Skin epidermis (tissue), 12 donors: ENCODE data around the gene PPP3CA.
"Not testable (repeated sequence)": the region's sequence is repeated elsewhere in the genome, so short reads cannot be mapped to it uniquely, and the experiment has no call there.

Source experiments
- H3K27ac ChIP-seq, 21 experiments: fragments of 200-600 bp; sonication (generic) in 11 of 21; one replicate each; pipeline ENCODE4 v1.5.0; 2020; ENCODE audit warnings: mild to moderate bottlenecking in 3 of 21, inconsistent platforms in 2 of 21, moderate library complexity in 2 of 21
- H3K4me3 ChIP-seq, 7 experiments: fragments of 200-600 bp; sonication (generic) in 2 of 7; one replicate each; pipeline ENCODE4 v1.5.0; 2020; ENCODE audit warnings: inconsistent platforms in 2 of 7, mild to moderate bottlenecking in 2 of 7, moderate library complexity in 1 of 7

PPP3CA gene

DNA sequence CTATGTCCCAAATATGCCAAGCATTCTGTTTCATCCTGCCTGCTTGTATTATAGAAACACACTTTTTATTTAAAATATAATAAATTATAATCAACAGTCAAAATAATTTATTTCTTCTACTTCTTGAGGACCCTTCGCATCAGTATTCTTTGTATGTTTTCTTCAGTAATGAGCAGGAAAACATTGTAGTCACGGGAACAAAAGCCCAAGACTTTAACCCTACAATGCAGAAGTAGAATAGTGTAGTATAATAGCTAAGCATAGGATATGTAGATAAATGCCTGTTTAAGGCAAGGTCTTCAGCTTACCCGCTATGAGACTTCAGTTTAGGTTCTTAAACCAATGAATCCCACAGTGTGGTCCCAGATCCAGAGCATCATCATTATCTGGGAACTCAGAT is 156.6 kb downstream of the PPP3CA start:
- Histone ChIP-seq H3K27ac (peak overlapping the region in 9 of 21 experiments; percentile 6 to 79 (median 67)), H3K4me3 (no peak overlapping the region)

DNA sequence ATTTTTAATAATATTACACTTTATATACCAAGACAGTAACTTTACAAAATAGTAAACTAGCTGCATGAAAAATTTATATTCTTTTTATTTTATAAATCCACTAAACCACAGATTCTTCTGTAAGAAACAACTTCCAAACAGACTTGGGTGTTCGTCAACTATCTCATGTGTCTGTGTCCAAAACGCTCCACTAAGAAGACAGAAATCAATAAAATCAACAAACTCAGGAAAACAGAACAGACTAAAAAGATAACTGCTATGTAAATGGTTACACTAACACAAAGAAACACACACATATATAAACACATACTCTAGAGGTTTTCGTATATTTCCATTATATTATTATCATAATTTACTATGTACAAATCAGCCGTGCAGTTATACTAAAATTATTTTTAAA is 158.4 kb downstream of the PPP3CA start:
- Histone ChIP-seq H3K4me3 (no peak overlapping the region), H3K27ac (no peak overlapping the region)

DNA sequence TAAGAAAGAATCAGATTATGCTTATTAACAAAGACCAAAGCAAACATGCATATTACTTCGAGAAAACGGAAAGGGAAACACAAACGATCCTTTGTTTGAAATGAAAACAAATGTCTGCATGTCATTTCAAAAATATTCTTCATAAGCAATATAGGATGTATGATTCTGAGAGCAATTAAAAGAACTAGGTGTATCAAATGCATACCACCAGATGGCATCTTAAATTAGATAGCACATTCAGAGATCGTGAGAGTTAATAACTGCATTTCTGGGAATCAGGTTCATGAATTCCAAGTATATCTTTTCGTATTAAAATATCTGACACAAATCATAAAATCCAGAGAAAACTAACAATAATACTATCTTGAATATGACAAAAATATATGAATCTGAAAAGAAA is 159.5 kb downstream of the PPP3CA start:
- no peak overlapping the region for H3K4me3 ChIP-seq
- H3K27ac ChIP-seq: no peak overlapping the region

DNA sequence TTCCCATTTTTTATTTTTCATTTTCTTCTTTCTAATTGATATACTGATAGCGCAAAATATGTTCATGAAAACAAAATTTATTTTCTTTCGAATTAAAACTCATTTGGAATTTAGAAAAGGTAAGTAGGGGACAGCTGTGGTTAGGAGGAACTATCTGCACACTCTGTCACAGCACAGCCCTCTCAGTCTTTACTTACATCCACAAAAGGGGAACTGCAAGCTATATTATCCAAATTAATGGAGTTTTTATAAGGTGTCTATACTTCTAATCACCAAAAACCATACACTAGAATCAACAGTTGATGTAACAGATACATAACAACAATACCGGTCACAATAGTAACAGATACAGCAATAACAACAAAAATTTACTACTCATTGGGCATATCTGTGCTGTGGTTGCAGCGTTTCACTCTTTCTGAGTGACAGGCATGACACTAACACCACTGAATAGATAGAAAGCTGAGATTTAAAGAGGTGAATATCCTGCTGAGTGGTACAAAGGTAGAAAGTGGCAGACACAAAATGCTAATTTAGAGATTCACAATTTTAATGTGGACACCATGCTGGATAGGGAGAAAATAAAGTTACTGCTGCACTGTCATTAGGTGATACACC is 160.7 kb downstream of the PPP3CA start:
- H3K4me3 ChIP-seq: no peak overlapping the region
- no peak overlapping the region for H3K27ac ChIP-seq

DNA sequence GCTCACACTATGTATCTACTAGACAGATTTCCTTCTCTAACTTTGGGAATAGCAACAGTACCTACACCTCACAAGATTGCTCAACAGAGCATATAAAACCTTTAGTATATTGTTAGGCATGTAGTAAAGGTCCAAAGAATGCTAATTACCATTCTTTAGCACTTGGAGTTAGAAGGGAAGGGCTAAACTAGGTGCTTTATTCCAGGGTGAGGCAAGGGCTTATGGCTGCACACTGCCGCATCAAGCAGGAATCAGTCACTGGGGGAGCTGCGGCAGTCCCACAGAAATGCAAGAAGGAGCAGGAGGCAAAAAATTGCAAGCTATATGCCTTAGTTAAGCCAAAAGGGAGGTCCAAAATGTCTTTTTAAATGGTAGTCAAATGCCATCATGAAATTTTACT is 162.7 kb downstream of the PPP3CA start:
- Histone ChIP-seq H3K27ac (no peak overlapping the region), H3K4me3 (no peak overlapping the region)

DNA sequence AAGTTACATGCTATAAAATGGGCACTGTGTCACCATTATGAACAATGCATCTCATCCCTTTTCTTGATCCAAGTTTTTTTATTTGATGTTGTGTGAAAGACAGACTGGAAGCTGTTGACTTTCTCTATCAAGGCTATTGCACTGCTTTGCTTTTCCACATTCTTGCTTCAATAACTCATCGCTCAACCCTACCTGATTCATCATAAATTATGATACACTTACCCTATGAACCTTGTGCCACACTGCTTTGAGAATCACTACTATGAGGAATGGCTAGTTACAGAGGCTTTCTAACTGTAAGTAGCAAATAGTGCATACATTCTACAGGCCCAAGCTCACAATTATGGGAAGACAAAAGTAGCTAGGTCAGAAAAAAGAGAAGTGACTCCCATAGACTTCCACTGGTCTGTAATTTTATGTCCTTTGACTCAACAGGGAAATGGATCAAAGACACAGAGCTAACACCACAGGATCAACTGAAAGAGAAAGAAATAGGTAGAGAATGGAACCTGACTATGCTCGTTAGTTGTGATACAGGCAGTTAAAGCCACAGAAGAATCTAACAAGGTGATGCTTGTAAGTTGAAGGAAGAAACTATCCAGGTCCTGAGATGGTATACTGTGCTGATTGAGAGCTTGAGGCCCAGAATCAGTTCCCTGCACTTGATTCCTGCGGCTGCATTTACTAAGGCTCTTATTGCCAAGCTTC is 163.5 kb downstream of the PPP3CA start:
- no peak overlapping the region for H3K27ac ChIP-seq

DNA sequence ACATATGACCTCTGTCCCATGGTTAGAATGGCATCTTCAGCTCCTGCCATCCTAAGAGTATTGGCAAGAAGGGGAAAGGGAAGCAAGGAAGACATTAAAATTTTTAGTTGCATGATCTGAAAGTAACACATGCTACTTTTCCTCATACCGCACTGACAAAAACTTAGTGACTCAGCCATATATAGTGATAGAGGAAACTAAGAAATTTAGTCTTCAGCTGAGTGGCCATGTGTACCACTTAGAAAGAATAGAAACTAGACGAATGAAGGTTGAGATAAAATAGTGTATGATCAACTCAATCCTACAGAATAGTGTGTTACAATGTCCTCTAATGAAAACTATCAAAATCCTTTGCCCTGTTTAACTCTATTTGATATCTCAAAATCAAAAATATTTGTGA is 164.1 kb downstream of the PPP3CA start:
- Histone ChIP-seq H3K4me3 (no peak overlapping the region), H3K27ac (no peak overlapping the region)

More for the DNA sequence above, 163.5 kb downstream of the PPP3CA start:
- H3K4me3 ChIP-seq: no peak overlapping the region

DNA sequence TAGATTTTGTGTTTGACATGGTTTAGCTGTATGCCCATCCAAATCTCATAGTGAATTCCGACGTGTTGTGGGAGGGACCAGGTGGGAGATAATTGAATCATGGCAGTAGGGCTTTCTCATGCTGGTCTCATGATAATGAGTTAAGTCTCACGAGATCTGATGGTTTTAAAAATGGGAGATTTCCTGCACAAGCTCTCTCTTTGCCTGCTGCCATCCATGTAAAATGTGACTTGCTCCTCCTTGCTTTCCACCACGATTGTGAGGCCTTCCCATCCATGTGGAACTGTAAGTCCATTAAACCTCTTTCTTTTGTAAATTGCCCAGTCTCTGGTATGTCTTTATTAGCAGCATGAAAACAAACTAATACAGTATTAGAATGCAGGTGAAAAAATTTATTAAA is 164.6 kb downstream of the PPP3CA start:
- not testable (repeated sequence) for H3K4me3 ChIP-seq, H3K27ac ChIP-seq

DNA sequence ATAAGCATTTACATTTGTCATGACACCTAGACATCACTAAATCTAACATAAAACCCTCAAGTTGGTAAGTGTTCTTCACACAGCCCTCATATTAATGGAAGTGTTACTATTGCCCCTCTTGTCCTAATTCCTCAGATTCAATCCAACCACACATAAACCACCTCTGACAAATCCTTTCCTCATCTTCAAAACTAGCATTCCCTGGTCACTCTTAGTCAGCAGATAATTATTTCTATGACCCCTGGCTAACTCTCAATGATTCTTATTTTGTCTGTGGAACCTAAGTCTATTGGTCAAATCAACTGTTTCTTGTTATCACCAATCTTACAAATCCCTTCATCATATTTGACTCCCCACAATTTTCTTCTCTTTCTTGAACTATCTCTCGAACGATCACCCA is 168.6 kb downstream of the PPP3CA start:
- Histone ChIP-seq H3K27ac (no peak overlapping the region), H3K4me3 (no peak overlapping the region)

DNA sequence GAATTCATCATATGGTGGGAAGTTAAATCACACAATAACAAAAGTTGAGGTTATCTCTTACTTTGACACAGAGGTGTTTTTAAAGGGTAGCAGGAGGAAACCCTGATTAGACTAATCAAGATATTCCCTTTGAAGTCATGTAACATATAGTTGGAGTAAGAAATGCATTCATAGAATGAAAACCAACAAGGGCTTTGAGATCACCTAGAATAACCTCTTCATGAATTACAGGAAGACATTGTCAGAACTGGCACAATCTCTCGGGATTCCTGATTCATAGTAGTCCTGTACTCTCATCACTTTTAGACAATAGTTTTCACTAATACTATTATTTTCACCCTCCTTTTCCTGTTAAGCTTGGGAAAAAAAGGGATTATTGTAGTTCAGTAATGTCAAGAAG is 170.2 kb downstream of the PPP3CA start:
- Histone ChIP-seq H3K4me3 (no peak overlapping the region), H3K27ac (no peak overlapping the region)

DNA sequence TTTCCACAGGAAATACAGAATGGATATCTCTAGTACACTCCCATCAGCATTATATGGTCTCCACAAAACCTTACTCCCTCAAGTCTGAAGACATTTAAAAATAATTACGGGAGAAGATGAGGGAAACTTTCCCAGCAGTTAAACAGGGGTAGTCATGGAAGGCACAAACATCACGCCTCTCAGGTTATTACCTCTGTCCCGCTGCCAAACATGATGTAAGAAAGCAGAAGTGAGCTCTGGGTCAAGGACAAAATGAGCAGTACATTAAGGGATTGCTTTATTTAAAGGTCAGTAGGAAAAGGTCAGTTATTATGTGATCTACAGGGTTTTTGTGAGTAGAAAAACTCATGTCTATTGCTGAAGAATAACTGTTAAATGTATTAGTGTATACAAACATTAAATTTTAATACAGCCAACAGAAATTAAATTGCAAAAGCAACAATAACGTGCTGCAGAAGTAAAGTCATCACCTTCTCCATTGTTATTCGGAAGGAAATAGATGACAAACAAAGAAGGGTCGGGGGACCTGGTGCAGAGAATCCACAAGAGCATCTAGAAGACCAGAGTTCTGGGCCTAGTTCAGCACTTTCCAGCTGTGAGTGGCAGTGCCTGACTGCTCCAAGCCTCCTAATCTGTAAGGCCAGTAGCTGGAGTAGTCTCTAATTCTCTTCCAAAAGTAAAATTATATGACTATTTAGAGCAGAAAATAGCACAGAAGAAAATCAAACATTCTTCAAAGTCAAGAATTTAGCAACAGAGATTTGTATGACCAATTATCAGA is 171.2 kb downstream of the PPP3CA start:
- peak overlapping the region in 2 of 21 experiments; percentile 53 to 56 for H3K27ac ChIP-seq
- H3K4me3 ChIP-seq: no peak overlapping the region

DNA sequence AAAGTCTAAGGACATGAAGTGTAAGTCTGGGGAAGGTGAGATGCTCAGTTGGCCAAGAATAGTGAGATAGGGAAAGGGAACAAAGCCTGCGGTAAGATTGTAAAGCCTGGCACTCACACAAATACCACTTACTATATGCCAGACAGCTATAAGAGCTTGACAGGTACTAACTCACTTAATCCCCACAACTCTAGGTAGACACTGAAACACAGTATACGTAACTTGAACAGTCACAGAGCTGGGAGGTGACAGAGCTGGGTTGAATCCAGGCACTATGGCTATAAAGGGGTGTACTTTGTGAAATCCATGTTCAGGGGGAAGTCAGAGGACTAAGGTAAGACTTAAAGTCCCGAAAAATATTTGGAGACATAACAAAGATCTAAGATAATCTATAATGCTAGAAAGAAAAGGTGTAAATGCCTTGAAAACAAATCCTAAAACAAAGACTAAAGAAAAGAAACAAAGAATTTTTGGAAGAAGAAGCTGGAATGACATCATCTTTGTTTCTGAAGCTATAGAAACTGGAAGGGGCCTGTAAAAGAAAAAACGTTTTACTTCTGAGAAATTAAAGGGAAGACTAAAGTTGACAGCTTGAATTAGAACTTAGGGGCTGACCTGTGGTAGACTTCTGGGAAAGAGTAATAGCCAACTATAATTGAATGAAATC is 172.5 kb downstream of the PPP3CA start:
- no peak overlapping the region for H3K4me3 ChIP-seq
- H3K27ac ChIP-seq: peak overlapping the region in 1 of 21 experiments; percentile 19

DNA sequence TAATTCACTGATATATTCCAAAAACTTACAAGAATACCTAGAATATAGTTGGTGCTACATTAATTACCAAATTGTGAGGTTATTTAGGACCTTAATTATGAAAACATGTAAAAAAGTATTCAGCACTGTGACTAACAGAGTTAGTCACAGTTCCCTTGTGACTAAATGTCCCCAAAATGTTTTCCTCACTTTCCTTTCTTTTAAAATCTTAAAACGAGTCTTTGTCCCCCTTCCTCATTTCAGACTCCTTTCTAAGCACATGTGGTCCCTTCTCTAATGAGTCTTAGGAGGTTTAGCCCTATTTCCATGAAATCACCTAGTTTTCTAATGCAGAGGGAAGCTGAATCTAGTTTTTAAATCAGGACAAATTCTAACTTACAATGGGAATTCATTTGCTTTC is 175.0 kb downstream of the PPP3CA start:
- H3K4me3 ChIP-seq: no peak overlapping the region
- H3K27ac ChIP-seq: peak overlapping the region in 4 of 21 experiments; percentile 5 to 38 (median 12)

DNA sequence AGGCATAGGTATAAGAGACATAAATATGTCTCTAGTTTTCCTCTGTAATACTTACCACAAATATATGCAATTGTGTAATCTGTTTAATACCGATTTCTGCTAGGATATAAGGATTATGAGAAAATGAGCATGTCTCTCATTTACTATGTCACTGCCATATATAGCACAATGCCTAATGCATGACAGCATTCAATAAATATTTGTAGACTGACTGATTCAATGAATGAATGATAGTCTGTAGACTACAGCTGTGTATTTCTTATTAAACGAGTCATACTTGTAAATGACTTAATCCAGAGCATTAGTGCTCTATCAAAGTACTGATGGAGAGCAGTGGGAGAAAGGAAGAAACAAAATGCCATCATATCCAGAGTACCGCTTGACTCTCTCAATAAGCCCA is 175.6 kb downstream of the PPP3CA start:
- Histone ChIP-seq H3K4me3 (no peak overlapping the region), H3K27ac (no peak overlapping the region)

DNA sequence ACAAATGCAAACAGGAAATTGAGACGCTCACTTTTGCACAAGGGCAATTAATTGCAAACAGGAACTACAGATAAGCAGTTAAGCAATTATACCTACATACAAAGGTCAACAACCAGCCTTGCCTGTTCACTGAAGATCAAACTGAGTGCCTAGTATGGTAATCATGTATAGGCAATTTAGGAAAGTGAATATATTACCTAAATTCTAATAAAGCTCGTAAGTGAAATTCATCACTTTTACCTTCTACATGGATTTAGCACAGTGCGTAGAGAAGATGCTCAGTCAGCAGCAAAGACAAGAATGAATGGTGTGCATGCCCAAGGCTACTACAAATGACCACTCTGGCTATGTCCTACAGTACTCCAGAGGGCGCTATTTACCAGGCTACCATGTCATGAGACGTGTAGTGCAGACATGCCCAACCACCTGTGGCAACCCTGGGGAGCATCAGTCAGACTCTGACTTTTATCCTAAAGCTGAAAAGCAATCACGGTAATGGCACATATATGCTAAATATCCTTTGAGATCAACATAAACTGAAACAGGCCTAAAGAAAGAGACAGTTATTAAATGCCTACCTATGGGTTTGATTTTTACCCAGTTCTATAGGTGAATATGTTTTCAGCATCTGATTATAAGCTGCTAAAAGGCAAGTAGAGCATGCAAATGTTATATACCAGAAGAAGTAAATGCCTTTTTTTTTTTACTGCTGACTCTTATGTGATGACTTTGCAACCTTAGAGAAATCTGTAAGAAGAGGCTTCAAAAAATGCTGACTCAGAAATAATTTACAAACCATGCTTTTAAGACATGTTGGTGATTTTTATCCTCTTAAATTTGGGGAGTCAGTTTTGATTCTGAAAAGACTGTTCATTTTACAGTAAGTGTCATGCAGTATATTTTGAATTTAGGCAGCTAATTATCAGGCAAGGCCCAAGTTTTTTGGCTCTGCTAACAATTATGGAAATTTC is 178.0 kb downstream of the PPP3CA start:
- Histone ChIP-seq H3K27ac (no peak overlapping the region), H3K4me3 (no peak overlapping the region)

DNA sequence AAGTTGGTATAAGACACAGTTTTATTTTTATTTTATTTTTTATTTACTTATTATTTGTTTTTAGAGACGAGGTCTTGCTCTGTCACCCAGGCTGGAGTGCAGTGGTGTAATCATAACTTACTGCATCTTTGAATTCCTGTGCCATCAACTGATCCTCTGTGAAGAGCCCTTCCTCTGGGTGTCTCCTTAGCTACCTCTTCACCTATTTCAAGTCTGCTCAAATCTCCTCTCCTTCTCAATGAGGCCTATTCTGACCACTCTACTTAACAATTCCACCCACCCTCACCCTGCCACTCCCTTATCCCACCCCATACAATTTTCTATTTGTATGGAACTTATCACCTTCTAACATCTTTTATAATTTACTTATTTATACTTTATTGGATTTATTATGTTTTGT is 183.4 kb downstream of the PPP3CA start:
- H3K4me3 ChIP-seq: no peak overlapping the region
- H3K27ac ChIP-seq: no peak overlapping the region

DNA sequence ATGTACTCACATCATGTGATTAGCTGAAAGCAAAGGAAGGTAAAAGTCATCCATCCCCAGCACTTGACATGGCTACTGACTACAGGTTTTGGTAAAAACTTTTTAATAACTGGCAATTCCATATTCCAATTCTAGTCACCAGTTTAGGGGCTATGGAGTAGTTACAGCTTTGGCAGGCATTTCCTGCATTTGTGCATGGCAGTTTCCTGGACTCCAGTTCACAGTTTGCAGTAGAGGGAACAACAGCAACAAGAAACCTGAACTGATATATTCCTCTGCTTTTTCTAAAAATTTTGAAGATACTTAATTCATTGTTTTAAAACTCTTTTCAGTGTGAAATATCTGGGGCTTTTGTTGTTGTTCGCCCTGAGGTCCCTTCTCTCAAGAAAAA is 184.3 kb downstream of the PPP3CA start:
- Histone ChIP-seq H3K4me3 (no peak overlapping the region), H3K27ac (peak overlapping the region in 1 of 21 experiments; percentile 9)

DNA sequence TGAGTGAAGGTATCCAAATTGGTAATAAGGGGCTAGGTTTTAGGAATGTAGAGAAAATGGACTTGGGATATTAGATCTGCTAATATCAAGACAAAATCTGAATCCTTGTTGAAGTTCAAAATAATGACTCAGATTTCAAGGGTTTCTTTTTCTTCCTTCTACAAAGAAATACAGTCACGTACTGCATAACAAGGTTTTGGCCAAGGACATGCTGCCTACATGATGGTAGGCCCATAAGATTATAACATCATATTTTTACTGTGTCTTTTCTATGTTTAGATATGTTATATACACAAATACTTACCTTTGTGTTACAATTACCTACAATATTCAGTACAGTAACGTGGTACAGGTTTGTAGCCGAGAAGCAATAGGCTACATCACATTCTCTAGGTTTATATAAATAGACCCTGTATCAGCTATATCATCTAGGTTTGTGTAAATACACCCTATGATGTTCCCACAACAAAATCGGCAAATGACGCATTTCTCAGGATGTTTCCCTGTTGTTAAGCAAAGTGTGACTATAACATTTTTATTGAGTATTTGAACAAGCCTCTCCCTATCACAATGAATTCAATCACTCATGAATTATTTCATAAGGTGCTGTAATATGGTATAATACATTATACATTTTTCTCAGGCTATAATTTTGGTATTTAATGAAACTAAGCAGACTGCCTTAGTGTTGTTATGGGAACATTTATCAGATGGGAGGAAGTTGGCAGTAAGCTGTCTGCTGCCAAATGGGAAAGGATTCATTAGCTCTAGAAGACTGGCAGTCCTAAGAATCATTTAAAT is 186.3 kb downstream of the PPP3CA start:
- no peak overlapping the region for H3K27ac ChIP-seq
- no peak overlapping the region for H3K4me3 ChIP-seq
